OCI-LY1 (cell line): ENCODE data around the gene JAKMIP2.

Source experiments
- EZH2 ChIP-seq: fragments of 200-600 bp; sonication (generic), shearing (Covaris generic); IDR thresholded peaks from 2 replicates; pipeline ENCODE4 v1.8.0; 2017; ENCODE audit warnings: borderline replicate concordance, mixed run types, mild to moderate bottlenecking, antibody characterized with exemption, low read length, moderate library complexity, mixed read lengths
- TF ChIP-seq, protein P1 (sequence below): fragments of 200-600 bp; sonication (generic), shearing (Covaris generic); IDR thresholded peaks from 2 replicates; pipeline ENCODE4 v1.5.1; 2017; ENCODE audit warnings: mild to moderate bottlenecking, antibody characterized with exemption, low read length, moderate library complexity, mixed read lengths

- TF ChIP-seq, protein P1, sequence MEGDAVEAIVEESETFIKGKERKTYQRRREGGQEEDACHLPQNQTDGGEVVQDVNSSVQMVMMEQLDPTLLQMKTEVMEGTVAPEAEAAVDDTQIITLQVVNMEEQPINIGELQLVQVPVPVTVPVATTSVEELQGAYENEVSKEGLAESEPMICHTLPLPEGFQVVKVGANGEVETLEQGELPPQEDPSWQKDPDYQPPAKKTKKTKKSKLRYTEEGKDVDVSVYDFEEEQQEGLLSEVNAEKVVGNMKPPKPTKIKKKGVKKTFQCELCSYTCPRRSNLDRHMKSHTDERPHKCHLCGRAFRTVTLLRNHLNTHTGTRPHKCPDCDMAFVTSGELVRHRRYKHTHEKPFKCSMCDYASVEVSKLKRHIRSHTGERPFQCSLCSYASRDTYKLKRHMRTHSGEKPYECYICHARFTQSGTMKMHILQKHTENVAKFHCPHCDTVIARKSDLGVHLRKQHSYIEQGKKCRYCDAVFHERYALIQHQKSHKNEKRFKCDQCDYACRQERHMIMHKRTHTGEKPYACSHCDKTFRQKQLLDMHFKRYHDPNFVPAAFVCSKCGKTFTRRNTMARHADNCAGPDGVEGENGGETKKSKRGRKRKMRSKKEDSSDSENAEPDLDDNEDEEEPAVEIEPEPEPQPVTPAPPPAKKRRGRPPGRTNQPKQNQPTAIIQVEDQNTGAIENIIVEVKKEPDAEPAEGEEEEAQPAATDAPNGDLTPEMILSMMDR = no peak
- TF ChIP-seq EZH2 = no peak
These were observed 44.6 kb downstream of the JAKMIP2 start for GRCh38 chr5:147737921-147738320.
